NCI-H774 (cell line): Measurements from ENCODE around the gene GADD45B.
"Not testable (repeated sequence)": the region's sequence is repeated elsewhere in the genome, so short reads cannot be mapped to it uniquely, and the experiment has no call there.

Experiments
- DNase-seq: peaks from one replicate; lab custom pipeline; 2025; lab: John Stamatoyannopoulos, UW

Gene GADD45B

DNA sequence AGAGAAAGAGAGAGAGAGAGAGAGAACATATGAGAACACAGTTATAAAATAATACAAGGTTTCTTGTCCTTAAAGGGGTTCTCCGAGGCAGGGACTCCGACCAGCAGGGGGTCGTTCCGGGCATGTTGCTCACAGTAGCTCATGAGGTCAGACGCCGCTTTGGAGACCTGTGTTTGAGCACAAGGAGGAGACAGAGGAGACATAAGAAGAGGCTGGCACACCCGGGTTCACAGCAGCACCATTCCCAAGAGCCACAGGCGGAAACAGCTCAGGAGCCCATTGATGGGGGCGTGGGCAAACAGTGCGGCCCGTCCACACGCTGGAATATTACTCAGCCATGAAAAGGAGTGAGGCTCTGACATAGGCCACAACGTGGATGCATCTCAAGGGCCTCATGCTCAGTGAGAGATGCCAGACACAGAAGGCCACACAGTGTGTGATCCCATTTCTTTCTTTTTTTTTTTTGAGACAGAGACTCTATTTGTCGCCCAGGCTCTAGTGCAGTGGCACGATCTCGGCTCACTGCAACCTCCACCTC is 39.1 kb downstream of the GADD45B start:
- no peak for DNase-seq

GRCh38 chr19:2516727-2517126 is 40.8 kb downstream of the GADD45B start:
- no peak for DNase-seq

GRCh38 chr19:2517881-2518601 is 42.1 kb downstream of the GADD45B start:
- DNase-seq, result no peak

GRCh38 chr19:2518856-2519255 is 42.9 kb downstream of the GADD45B start:
- DNase-seq, result not testable (repeated sequence)

GRCh38 chr19:2519482-2519881 is 43.6 kb downstream of the GADD45B start:
- no peak for DNase-seq

GRCh38 chr19:2523630-2524311 is 47.8 kb downstream of the GADD45B start:
- no peak for DNase-seq

DNA sequence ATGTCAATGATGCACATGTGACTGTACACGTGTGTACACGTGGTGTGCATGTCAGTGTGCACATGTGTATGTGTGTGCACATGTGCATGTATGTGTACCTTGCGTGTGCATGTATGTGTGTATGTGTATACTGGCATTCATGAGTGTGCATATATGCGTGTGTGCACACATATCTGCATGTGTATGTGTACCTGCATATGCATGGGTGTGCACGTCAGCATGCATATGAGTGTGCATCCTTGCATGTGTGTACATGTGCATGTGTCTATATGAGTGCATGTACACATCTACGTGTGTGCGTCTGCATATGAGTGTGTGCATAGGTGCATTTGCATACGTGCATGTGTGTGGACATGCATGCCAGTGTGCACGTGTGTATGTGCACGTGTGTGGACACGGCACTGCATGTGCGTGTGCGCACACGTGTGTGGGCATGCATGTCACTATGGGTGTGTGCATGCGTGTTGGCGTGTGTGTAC is 48.5 kb downstream of the GADD45B start:
- no peak for DNase-seq

- DNase-seq, result no peak
Measured at GRCh38 chr19:2524840-2525723, 49.2 kb downstream of the GADD45B start.

DNA sequence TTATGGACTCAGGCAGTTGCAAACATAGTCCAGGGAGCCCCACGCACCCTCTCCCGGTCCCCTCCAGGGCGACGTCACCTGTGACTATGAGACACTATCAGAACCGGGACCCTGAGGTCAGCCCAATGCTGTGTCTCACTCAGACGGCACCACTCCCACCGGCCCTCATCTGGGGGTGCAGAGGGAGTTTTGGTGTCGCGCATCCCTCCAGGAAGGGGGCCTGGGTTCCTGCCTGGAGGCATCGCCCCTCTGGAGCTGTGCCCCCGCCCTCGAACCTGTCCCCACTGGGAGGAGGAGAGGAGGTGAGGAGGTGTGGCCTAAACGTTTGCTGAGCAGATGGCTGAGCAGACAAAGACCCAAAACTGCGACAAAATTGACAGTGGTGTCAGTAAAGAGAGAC is 51.2 kb downstream of the GADD45B start:
- DNase-seq, result no peak

GRCh38 chr19:2527686-2528085 is 51.8 kb downstream of the GADD45B start:
- DNase-seq, result no peak
